Subcutaneous abdominal adipose tissue (tissue), 5 donors: ENCODE results near the gene IGSF3.
A peak's percentile ranks its signal among the peaks of the same experiment; 100 is the strongest.

Source experiments
- H3K27ac ChIP-seq: one replicate; pipeline ENCODE4 v1.7.0; 2013; ENCODE audit warnings: low read depth, mild to moderate bottlenecking, inconsistent platforms, low read length, moderate library complexity
- H3K27me3 ChIP-seq, 5 donors: one replicate each; pipeline ENCODE4 v1.7.0; 2013; ENCODE audit warnings: low read length in 5 of 5, inconsistent platforms in 1 of 5; ENCODE audit not compliant: control insufficient read depth in 5 of 5, insufficient read depth in 4 of 5
- H3K36me3 ChIP-seq, 5 donors: one replicate each; pipeline ENCODE4 v1.7.0; 2013; ENCODE audit warnings: low read length in 5 of 5; ENCODE audit not compliant: control insufficient read depth in 5 of 5, insufficient read depth in 5 of 5
- H3K4me1 ChIP-seq, 5 donors: one replicate each; pipeline ENCODE4 v1.7.0; 2013; ENCODE audit warnings: low read length in 5 of 5, mild to moderate bottlenecking in 3 of 5, moderate library complexity in 1 of 5; ENCODE audit not compliant: control insufficient read depth in 5 of 5, insufficient read depth in 5 of 5
- H3K4me3 ChIP-seq, 5 donors: one replicate each; pipeline ENCODE4 v1.7.0; 2013; ENCODE audit warnings: low read length in 5 of 5, low read depth in 1 of 5
- H3K9ac ChIP-seq, 5 donors: one replicate each; pipeline ENCODE4 v1.7.0; 2013; ENCODE audit warnings: low read length in 5 of 5, mild to moderate bottlenecking in 4 of 5, moderate library complexity in 3 of 5
- H3K9me3 ChIP-seq, 5 donors: one replicate each; pipeline ENCODE4 v1.7.0; 2013; ENCODE audit warnings: low read length in 5 of 5; ENCODE audit not compliant: control insufficient read depth in 5 of 5
- donor health status: healthy.
- donor health status: healthy.
- donor health status: healthy.
- donor health status: healthy.
- donor health status: healthy.

IGSF3 gene

DNA sequence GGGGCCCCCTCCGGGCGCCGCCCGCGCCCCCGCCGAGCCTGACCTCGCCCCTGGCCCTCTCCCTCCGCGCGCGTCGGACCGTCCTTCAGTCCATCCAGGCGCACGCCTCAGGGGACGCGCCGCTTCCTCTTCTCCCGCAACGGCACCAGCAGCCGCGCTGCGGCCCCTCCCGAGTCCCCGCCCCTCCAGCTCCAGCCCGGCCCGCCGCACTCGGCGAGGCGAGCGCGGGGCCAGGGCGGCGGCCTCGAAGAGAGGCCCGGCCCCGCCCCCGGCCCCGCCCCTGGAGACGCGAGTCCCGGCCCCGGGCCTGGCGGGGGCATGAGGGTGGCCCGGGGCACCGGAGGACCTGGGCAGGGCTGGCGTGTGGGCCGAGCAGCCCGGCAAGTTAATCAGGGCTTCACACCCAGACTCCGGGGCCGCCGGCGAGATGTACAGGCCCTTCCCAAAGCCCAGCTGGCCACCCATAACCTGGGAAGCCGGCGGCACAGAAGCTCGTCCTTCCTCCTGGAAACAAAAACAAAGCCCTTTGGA, at the start of gene IGSF3:
Gene IGSF3 (minus strand): TSS at position 159 of the 531 bp plus-strand sequence. CDS start 1,407 bp downstream, outside the sequence.
- Histone ChIP-seq H3K9me3 (no peaks in the 10 kb centered on the region), H3K9ac (peak within 1 kb of the TSS in 3 of 5 donors; percentile 35 to 69 (median 45)), H3K27me3 (peaks cover 0 to 27% (median 11%) of the 10 kb centered on the region in 5 donors), H3K4me3 (peak within 1 kb of the TSS; percentile 56 to 68 (median 63)), H3K27ac (no peak within 1 kb of the TSS), H3K4me1 (peaks cover 6 to 18% (median 15%) of the 10 kb centered on the region in 5 donors), H3K36me3 (no peaks in the 10 kb centered on the region)

DNA sequence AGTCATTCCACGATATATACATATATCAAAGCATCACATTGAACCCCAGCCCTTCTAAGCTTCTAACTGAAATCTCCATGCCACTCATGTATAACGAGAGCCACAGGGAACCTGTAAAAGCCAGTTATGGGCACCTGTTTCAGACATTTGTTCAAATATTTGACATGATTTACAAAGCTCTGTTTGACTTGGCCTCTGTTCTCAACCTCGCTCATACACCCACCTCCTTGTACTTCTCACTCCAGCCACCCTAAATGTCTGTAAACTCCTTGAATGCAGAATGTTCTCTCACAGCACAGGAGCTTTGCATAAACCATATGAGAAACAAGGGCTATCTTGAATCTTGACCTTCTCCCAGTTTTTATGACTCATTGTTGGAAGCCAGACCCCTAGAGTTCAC, 49.8 kb upstream of the IGSF3 start:
- H3K4me3 ChIP-seq, result no peak overlapping the region

DNA sequence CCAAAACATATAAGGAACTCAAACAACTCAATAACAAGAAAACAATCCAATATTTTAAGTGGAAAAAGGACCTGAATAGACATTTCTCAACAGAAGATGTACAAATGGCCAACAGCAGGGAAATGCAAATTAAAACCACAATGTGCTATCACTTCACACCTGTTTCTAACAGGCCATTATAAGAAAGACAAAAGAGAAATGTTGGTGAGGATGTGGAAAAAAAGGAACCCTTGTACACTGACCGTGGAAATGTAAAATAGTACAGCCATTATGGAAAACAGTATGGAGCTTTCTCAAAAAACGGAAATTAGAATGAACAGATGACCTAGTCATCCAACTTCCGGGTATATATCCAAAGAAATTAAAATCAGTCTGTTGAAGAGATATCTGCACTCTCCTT, 48.9 kb upstream of the IGSF3 start:
- no peaks in the 10 kb centered on the region for H3K4me1 ChIP-seq
- no peak overlapping the region for H3K27ac ChIP-seq
- peaks cover 0 to 4% (median 0%) of the 10 kb centered on the region in 5 donors for H3K27me3 ChIP-seq
- no peak overlapping the region for H3K4me3 ChIP-seq
- no peaks in the 10 kb centered on the region for H3K9me3 ChIP-seq
- no peaks in the 10 kb centered on the region for H3K36me3 ChIP-seq
- no peak overlapping the region for H3K9ac ChIP-seq

More for the DNA sequence above, 49.8 kb upstream of the IGSF3 start:
- H3K4me1 ChIP-seq, result no peaks in the 10 kb centered on the region
- no peaks in the 10 kb centered on the region for H3K36me3 ChIP-seq
- H3K9me3 ChIP-seq, result no peaks in the 10 kb centered on the region
- H3K9ac ChIP-seq, result no peak overlapping the region
- peaks cover 0 to 4% (median 0%) of the 10 kb centered on the region in 5 donors for H3K27me3 ChIP-seq
- H3K27ac ChIP-seq, result no peak overlapping the region

DNA sequence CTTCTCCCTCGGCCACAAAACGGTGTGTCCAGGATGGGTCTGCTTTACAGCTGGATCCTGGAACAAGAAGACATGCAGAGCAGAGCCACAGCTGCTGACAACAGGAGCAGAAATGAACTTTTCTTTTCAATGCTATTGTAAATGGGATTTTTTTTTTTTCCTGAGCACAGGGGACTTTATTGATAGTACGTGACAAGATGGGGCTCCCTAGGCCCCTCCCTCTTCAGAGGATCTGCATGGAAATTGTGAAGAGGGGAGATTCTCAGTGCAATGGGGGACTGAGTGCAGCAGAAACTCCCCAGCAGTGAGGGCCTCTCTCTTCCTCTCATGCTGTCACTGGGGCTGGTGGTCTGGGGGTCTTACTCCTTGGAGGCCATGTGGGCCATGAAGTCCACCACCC, 45.9 kb upstream of the IGSF3 start:
- no peak overlapping the region for H3K27ac ChIP-seq
- no peaks in the 10 kb centered on the region for H3K9me3 ChIP-seq
- no peak overlapping the region for H3K4me3 ChIP-seq
- no peak overlapping the region for H3K9ac ChIP-seq
- peaks cover 0 to 4% (median 0%) of the 10 kb centered on the region in 5 donors for H3K27me3 ChIP-seq
- H3K4me1 ChIP-seq, result no peaks in the 10 kb centered on the region
- no peaks in the 10 kb centered on the region for H3K36me3 ChIP-seq

DNA sequence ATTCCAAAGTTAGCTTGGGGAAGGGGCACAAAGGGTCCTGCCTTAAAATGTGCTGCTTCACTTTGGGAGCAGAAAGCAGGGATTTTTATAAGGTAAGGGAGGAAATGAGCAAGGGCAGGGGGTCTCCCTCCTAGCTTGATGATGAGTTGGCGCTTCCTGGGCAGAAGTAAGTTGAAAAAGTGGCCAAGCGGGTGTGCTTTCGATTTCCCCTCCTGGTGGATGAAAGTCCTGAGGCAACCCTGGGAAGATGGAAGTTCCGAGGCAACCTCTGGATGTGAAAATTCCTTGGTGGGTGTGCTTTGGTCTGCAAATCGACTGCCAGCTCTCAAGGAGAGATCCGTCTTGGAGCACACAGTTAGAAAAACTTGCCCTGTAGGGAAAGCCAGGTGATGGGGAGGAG, 45.0 kb upstream of the IGSF3 start:
- no peaks in the 10 kb centered on the region for H3K36me3 ChIP-seq
- H3K27ac ChIP-seq, result no peak overlapping the region
- no peaks in the 10 kb centered on the region for H3K4me1 ChIP-seq
- H3K9ac ChIP-seq, result no peak overlapping the region
- no peaks in the 10 kb centered on the region for H3K9me3 ChIP-seq
- H3K27me3 ChIP-seq, result peaks cover 0 to 6% (median 1%) of the 10 kb centered on the region in 5 donors
- H3K4me3 ChIP-seq, result no peak overlapping the region

DNA sequence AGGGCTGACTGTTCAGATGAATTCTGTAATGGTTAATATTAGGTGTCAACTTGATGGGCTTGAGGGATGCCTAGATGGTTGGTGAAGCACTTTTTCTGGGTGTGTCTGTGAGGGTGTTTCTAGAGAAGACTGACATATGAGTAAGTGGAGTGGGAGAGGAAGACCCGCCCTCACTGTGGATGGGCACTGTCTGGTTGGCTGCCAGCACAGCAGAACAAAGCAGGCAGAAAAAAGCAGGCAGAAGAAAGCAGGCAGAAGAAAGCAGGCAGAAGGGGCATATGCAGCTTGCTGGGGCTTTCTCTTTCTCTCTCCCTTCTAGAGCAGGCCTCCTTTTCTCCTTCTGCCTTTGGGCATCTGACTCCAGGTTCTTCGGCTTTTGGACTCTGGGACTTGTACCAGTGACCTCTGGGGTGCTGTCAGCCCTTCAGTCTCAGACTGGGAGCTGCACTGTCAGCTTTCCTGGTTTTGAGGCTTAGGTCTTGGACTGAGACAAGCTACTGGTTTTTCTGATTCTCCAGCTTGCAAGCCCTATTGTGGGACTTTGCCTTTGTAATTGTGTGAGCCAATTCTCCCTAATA, 43.8 kb upstream of the IGSF3 start:
- peaks cover 0 to 6% (median 0%) of the 10 kb centered on the region in 5 donors for H3K27me3 ChIP-seq
- no peak overlapping the region for H3K9ac ChIP-seq
- no peaks in the 10 kb centered on the region for H3K36me3 ChIP-seq
- H3K4me1 ChIP-seq, result no peaks in the 10 kb centered on the region
- no peak overlapping the region for H3K27ac ChIP-seq
- no peak overlapping the region for H3K4me3 ChIP-seq
- no peaks in the 10 kb centered on the region for H3K9me3 ChIP-seq

DNA sequence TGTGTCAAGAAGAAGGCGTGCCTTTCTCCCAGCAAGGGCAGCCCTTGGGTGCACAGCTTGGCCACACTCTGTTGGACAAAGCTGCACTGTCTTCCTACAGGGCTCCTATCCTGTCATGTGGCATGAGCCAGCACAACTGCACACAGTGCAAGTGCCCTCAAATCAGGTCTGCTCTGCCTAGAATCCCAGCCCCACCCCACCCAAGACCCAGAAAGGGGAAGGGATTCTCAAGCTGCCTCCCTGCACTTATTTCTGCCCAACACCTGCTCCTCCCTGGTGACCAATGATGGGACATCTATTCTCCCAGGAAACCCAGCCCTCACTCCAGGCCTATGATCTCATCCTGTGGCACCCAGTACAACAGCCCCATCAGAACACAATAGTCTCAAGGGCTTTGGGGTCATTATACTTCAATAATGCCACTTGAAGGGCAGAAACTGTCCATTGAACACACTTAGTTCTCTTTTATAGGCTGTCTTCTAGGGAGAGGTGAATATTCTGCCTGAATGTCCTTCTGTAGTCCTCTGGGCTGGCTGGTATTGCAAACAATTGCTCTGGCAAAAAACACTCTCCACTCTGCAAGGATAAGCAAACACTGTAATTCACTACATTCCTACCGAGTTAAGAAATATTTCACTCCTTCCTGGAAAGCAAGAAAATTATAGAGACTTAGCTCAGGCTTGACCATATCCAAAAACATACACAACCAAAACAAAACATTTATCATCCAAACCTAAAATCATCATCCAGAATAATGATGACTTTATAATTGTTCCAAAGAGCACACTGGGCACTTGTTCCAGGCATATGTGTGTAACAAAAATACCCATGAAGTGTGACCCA, 43.1 kb upstream of the IGSF3 start:
- Histone ChIP-seq H3K9ac (no peak overlapping the region), H3K27me3 (peaks cover 0 to 6% (median 0%) of the 10 kb centered on the region in 5 donors), H3K4me1 (no peaks in the 10 kb centered on the region), H3K27ac (no peak overlapping the region), H3K4me3 (no peak overlapping the region), H3K9me3 (no peaks in the 10 kb centered on the region), H3K36me3 (no peaks in the 10 kb centered on the region)

DNA sequence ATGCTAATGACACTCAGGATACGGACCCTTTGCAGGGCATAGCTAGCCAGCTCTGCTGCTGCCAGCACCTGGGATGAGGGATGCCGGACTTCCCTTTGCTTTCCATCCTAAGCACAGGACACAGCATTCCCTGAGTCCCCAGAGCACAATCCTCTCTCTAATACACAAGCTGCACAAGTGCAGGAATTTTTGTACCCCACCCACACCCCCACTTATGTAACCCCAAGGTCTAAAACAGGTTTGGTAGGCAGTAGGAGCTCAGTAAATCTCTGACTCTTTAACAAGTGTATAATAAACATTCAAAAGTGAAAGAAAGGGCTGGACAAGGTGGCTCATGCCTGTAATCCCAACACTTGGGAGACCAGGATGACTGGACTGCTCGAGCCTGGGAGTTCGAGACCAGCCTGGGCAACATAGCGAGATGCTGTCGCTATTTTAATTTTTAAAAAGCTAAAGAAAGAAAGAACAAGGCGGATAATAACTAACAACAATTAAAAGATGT, 42.2 kb upstream of the IGSF3 start:
- Histone ChIP-seq H3K9ac (no peak overlapping the region), H3K27ac (no peak overlapping the region), H3K4me1 (no peaks in the 10 kb centered on the region)

DNA sequence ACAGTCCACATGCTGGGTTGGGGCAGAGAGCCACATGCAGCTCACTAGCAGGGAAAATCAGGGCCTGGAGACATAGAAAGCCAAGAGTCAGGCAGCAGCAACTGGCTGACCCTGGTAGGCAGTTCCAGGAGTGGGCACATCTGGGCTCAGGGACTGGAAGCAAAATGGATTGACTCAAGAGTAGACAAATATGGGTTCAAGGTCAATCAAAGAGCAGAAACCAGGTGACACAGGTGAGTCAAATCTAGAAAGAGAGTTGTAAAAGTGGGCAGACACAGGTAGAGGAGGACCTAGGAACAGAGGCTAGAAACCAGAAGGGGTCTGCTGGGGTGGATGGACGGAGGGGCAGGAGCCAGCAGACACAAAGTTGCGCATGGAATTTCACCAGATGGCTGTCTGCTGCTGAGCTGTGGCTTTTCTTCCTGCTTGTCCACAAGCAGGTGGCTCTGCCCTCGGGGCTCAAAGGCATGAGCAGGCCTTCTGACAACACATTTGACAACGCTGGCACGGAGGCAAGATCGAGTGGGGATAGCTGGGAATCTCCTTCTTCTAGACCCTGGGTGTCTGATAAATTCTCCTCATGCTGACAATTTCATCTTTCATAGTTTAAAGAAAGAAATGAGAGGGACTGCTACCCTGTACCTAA, 40.8 kb upstream of the IGSF3 start:
- H3K9me3 ChIP-seq, result no peaks in the 10 kb centered on the region
- H3K4me1 ChIP-seq, result no peaks in the 10 kb centered on the region
- no peak overlapping the region for H3K9ac ChIP-seq
- H3K4me3 ChIP-seq, result no peak overlapping the region
- H3K27me3 ChIP-seq, result peaks cover 0 to 6% (median 0%) of the 10 kb centered on the region in 5 donors
- no peak overlapping the region for H3K27ac ChIP-seq
- H3K36me3 ChIP-seq, result no peaks in the 10 kb centered on the region

More for the DNA sequence above, 42.2 kb upstream of the IGSF3 start:
- Histone ChIP-seq H3K4me3 (no peak overlapping the region), H3K27me3 (peaks cover 0 to 6% (median 0%) of the 10 kb centered on the region in 5 donors), H3K9me3 (no peaks in the 10 kb centered on the region), H3K36me3 (no peaks in the 10 kb centered on the region)
